H1 (cell line): ENCODE measurements around the gene GRIK1. TPM values are rescaled to one million over a fixed set of nuclear protein-coding genes. Genes with fewer than 3 reads are reported as not detected.

Source experiments
- CTCF ChIA-PET: fragments of 300-600 bp; sonication (Branson Sonifier 250); formaldehyde crosslinking; loops from one replicate; lab custom pipeline; 2021; ENCODE audit not compliant: partially characterized antibody; lab: Charles Lee
- POLR2A ChIA-PET: fragments of 300-600 bp; sonication (Branson Sonifier 250); formaldehyde crosslinking; loops from one replicate; lab custom pipeline; 2021; ENCODE audit warnings: inconsistent platforms; ENCODE audit not compliant: partially characterized antibody; lab: Charles Lee
- DNase-seq, 2 experiments: peaks; one replicate each; pipeline versions ENCODE4 v3.0.0 to v3.0.0-alpha.2; 2010 to 2022; ENCODE audit warnings: low spot score in 2 of 2, low read depth in 1 of 2, mixed read lengths in 1 of 2
- FAIRE-seq: peaks from 2 replicates; lab custom pipeline; 2011; peaks lifted over from hg19 to GRCh38; lab: Jason Lieb, UNC
- H2AFZ ChIP-seq: 2 replicates; pipeline ENCODE4 v1.8.1; 2012; ENCODE audit warnings: low read length, inconsistent platforms
- H2AK5ac ChIP-seq: 2 replicates; pipeline ENCODE4 v1.6.1; 2013; ENCODE audit warnings: low read depth, low read length
- H2BK120ac ChIP-seq: replicated peaks from 2 replicates; pipeline ENCODE3; 2013; ENCODE audit warnings: low read depth, low read length, inconsistent platforms
- H2BK12ac ChIP-seq: 2 replicates; pipeline ENCODE4 v1.6.1; 2013; ENCODE audit warnings: low read depth, low read length
- H2BK15ac ChIP-seq: 2 replicates; pipeline ENCODE4 v1.6.1; 2013; ENCODE audit warnings: low read length
- H2BK20ac ChIP-seq: 2 replicates; pipeline ENCODE4 v1.6.1; 2013; ENCODE audit warnings: low read length
- H2BK5ac ChIP-seq: 2 replicates; pipeline ENCODE4 v1.6.1; 2013; ENCODE audit warnings: low read depth, low read length
- H3K14ac ChIP-seq: 2 replicates; pipeline ENCODE4 v1.6.1; 2013; ENCODE audit warnings: inconsistent platforms; ENCODE audit not compliant: insufficient read length
- H3K18ac ChIP-seq: 2 replicates; pipeline ENCODE4 v1.6.1; 2013; ENCODE audit warnings: low read length; ENCODE audit errors: extremely low read depth
- H3K23ac ChIP-seq: 2 replicates; pipeline ENCODE4 v1.6.1; 2013; ENCODE audit warnings: inconsistent platforms; ENCODE audit not compliant: insufficient read length
- H3K23me2 ChIP-seq: 2 replicates; pipeline ENCODE4 v1.6.1; 2013; ENCODE audit warnings: low read depth, low read length
- H3K27ac ChIP-seq: 2 replicates; pipeline ENCODE4 v1.6.1; 2011; ENCODE audit warnings: low read depth, low read length, inconsistent platforms
- H3K27me3 ChIP-seq, 4 experiments: replicated peaks in 1 of 4; 1 replicate in 1 of 4; 2 replicates in 3 of 4; pipeline versions ENCODE4 v1.6.1 to v1.8.1; 2011 to 2013; ENCODE audit warnings: low read length in 3 of 4, mild to moderate bottlenecking in 3 of 4, inconsistent platforms in 2 of 4, mixed read lengths in 2 of 4, moderate library complexity in 1 of 4; ENCODE audit not compliant: control insufficient read depth in 3 of 4, insufficient read depth in 3 of 4; ENCODE audit errors: extremely low read depth in 1 of 4
- H3K36me3 ChIP-seq, 4 experiments: 2 replicates each; pipeline versions ENCODE4 v1.6.1 to v1.8.1; 2011 to 2013; ENCODE audit warnings: mild to moderate bottlenecking in 4 of 4, low read length in 3 of 4, moderate library complexity in 2 of 4, control low read depth in 1 of 4, inconsistent platforms in 1 of 4; ENCODE audit not compliant: insufficient read depth in 4 of 4, control insufficient read depth in 2 of 4
- H3K4ac ChIP-seq: replicated peaks from 2 replicates; pipeline ENCODE3; 2013; ENCODE audit warnings: low read length, low read depth, mixed read lengths, inconsistent platforms; ENCODE audit not compliant: insufficient read length
- H3K4me1 ChIP-seq, 4 experiments: replicated peaks in 1 of 4; 1 replicate in 1 of 4; 2 replicates in 3 of 4; pipeline versions ENCODE4 v1.6.1 to v1.8.1; 2011 to 2013; ENCODE audit warnings: low read length in 3 of 4, inconsistent platforms in 2 of 4, mixed read lengths in 1 of 4; ENCODE audit not compliant: insufficient read depth in 4 of 4, control insufficient read depth in 3 of 4
- H3K4me2 ChIP-seq, 2 experiments: 2 replicates each; pipeline versions ENCODE4 v1.6.1 to v1.8.1; 2011 to 2013; ENCODE audit warnings: low read depth in 2 of 2, low read length in 2 of 2, control low read depth in 1 of 2, inconsistent platforms in 1 of 2, mild to moderate bottlenecking in 1 of 2; ENCODE audit not compliant: insufficient read depth in 1 of 2
- H3K4me3 ChIP-seq, 4 experiments: fragments of 200-600, 300-600 bp in 1 of 4; sonication (generic), shearing (Covaris generic), sonication (Bioruptor Twin) in 1 of 4; 2 replicates each; pipeline versions ENCODE4 v1.5.1 to v1.8.1; 2011 to 2016; ENCODE audit warnings: low read length in 4 of 4, low read depth in 3 of 4, control low read depth in 2 of 4, inconsistent platforms in 2 of 4, mild to moderate bottlenecking in 2 of 4, mixed read lengths in 1 of 4, moderate library complexity in 1 of 4; ENCODE audit not compliant: insufficient read depth in 2 of 4; ENCODE audit errors: extremely low read depth in 1 of 4
- H3K56ac ChIP-seq: replicated peaks from 2 replicates; pipeline ENCODE3; 2013; ENCODE audit warnings: low read depth, mild to moderate bottlenecking, mixed read lengths, low read length, inconsistent platforms; ENCODE audit not compliant: insufficient read length
- H3K79me1 ChIP-seq: 2 replicates; pipeline ENCODE4 v1.6.1; 2013; ENCODE audit warnings: low read depth, low read length, control low read depth
- H3K79me2 ChIP-seq, 2 experiments: 2 replicates each; pipeline versions ENCODE4 v1.6.1 to v1.8.1; 2012 to 2013; ENCODE audit warnings: low read length in 2 of 2, mild to moderate bottlenecking in 2 of 2, inconsistent platforms in 1 of 2; ENCODE audit not compliant: insufficient read depth in 2 of 2, control insufficient read depth in 1 of 2
- H3K9ac ChIP-seq, 4 experiments: replicated peaks in 1 of 4; 1 replicate in 1 of 4; 2 replicates in 3 of 4; pipeline versions ENCODE4 v1.6.1 to v1.8.1; 2011 to 2013; ENCODE audit warnings: low read depth in 3 of 4, low read length in 3 of 4, control low read depth in 2 of 4, mild to moderate bottlenecking in 2 of 4, moderate library complexity in 2 of 4, inconsistent platforms in 1 of 4; ENCODE audit errors: extremely low read depth in 1 of 4
- H3K9me3 ChIP-seq, 2 experiments: 2 replicates each; pipeline versions ENCODE4 v1.6.1 to v1.8.1; 2012 to 2013; ENCODE audit warnings: mild to moderate bottlenecking in 2 of 2, moderate library complexity in 2 of 2, control low read depth in 1 of 2, inconsistent platforms in 1 of 2, low read depth in 1 of 2, low read length in 1 of 2, mixed read lengths in 1 of 2; ENCODE audit not compliant: insufficient read depth in 2 of 2
- H4K20me1 ChIP-seq, 2 experiments: replicated peaks in 1 of 2; 2 replicates each; pipeline versions ENCODE3 to v1.8.1; 2011 to 2013; ENCODE audit warnings: inconsistent platforms in 2 of 2, low read length in 2 of 2, mild to moderate bottlenecking in 1 of 2; ENCODE audit not compliant: insufficient read depth in 2 of 2, control insufficient read depth in 1 of 2
- H4K5ac ChIP-seq: 2 replicates; pipeline ENCODE4 v1.6.1; 2013; ENCODE audit warnings: low read length, low read depth, mixed read lengths, inconsistent platforms; ENCODE audit not compliant: insufficient read length
- H4K8ac ChIP-seq: 2 replicates; pipeline ENCODE4 v1.8.0; 2013; ENCODE audit warnings: mild to moderate bottlenecking, moderate library complexity, low read length, inconsistent platforms; ENCODE audit not compliant: insufficient read depth; ENCODE audit errors: extremely low read depth
- H4K91ac ChIP-seq: replicated peaks from 2 replicates; pipeline ENCODE3; 2013; ENCODE audit warnings: low read length, mixed read lengths, inconsistent platforms; ENCODE audit not compliant: insufficient read length
- BRCA1 ChIP-seq: IDR thresholded peaks from 2 replicates; pipeline ENCODE4 v1.6.1; 2012; ENCODE audit warnings: low read depth, low read length, improper control_type of control experiment
- CHD1 ChIP-seq: IDR thresholded peaks from 2 replicates; pipeline ENCODE4 v1.6.1; 2012; ENCODE audit warnings: low read depth, low read length, improper control_type of control experiment
- EP300 ChIP-seq, 2 experiments: IDR thresholded peaks; 1 replicate in 1 of 2; 2 replicates in 1 of 2; pipeline ENCODE4 v1.6.1; 2011 to 2012; ENCODE audit warnings: low read depth in 2 of 2, low read length in 2 of 2, mild to moderate bottlenecking in 2 of 2, borderline replicate concordance in 1 of 2, inconsistent platforms in 1 of 2, moderate library complexity in 1 of 2
- EZH2 ChIP-seq: fragments of 200-600 bp; sonication (generic); IDR thresholded peaks from 2 replicates; pipeline ENCODE4 v1.7.1; 2012; ENCODE audit warnings: low read depth, mild to moderate bottlenecking, moderate library complexity, low read length, inconsistent platforms; ENCODE audit not compliant: severe bottlenecking
- KDM1A ChIP-seq: fragments of 200-600, 300-600 bp; sonication (generic); IDR thresholded peaks from 2 replicates; pipeline ENCODE4 v1.7.1; 2016; ENCODE audit warnings: mild to moderate bottlenecking, low read length, borderline replicate concordance
- POLR2A ChIP-seq, 2 experiments: IDR thresholded peaks; 1 replicate in 1 of 2; 2 replicates in 1 of 2; pipeline ENCODE4 v1.6.1; 2011; ENCODE audit warnings: low read depth in 2 of 2, low read length in 2 of 2, mild to moderate bottlenecking in 2 of 2; ENCODE audit errors: control extremely low read depth in 1 of 2
- RBBP5 ChIP-seq: IDR thresholded peaks from 2 replicates; pipeline ENCODE4 v1.7.1; 2012; ENCODE audit warnings: low read depth, mild to moderate bottlenecking, inconsistent platforms, low read length, moderate library complexity, borderline replicate concordance
- RXRA ChIP-seq: IDR thresholded peaks from 2 replicates; pipeline ENCODE4 v1.6.1; 2011; ENCODE audit warnings: low read depth, mild to moderate bottlenecking, low read length, moderate library complexity; ENCODE audit not compliant: insufficient read depth
- SAP30 ChIP-seq: fragments of 300-600 bp; sonication (generic); IDR thresholded peaks from 2 replicates; pipeline ENCODE4 v1.7.1; 2012; ENCODE audit warnings: low read length, moderate library complexity, mild to moderate bottlenecking, inconsistent platforms; ENCODE audit not compliant: insufficient read depth, insufficient replicate concordance
- SP2 ChIP-seq: IDR thresholded peaks from 2 replicates; pipeline ENCODE4 v1.6.1; 2012; ENCODE audit warnings: mild to moderate bottlenecking, low read length, inconsistent platforms
- SP4 ChIP-seq: IDR thresholded peaks from 2 replicates; pipeline ENCODE4 v1.6.1; 2012; ENCODE audit warnings: low read length, inconsistent platforms
- WGBS, 2 experiments: shearing (Covaris generic) in 1 of 2; methylation state at CpG; one replicate each; pipeline versions ENCODE4 v1.1.6 to v1.1.7; 2013 to 2015; ENCODE audit warnings: low lambda C conversion rate in 2 of 2, mixed read lengths in 2 of 2, inconsistent platforms in 1 of 2, low coverage in 1 of 2, missing lambda C conversion rate in 1 of 2; ENCODE audit not compliant: insufficient replicate concordance in 2 of 2, insufficient coverage in 1 of 2, insufficient read length in 1 of 2; ENCODE audit errors: extremely low coverage in 1 of 2, missing lambda C conversion rate in 1 of 2; 5-methylcytosine and 5-hydroxymethylcytosine counted together
- polyA plus RNA-seq, 7 experiments: library from polyadenylated mRNA; depleted of rRNA in 3 of 7; stranded (reverse) in 5 of 7; unstranded in 2 of 7; fragments of >200 nt in 5 of 7; fragments of 200-250 nt in 2 of 7; gene quantifications; 1 replicate in 5 of 7; 2 replicates in 1 of 7; 4 replicates in 1 of 7; pipeline versions ENCODE4 v1.2.1 to v1.2.3, GENCODE V29; 2011 to 2013; ENCODE audit warnings: missing spikeins in 2 of 7, mixed read lengths in 2 of 7
- total RNA-seq: library from RNA; stranded (reverse); fragmentation: NEBNext Ultra II Directional; extraction: Animal tissue kit (Norgen Biotek cat#: 25700); gene quantifications from 2 replicates; pipeline ENCODE4 v1.2.1, GENCODE V29; 2021
- TF ChIP-seq, protein P1 (sequence below): IDR thresholded peaks from 2 replicates; pipeline ENCODE4 v1.6.1; 2012; ENCODE audit warnings: low read length, inconsistent platforms

The GRIK1 gene
- total and polyA plus RNA-seq, 2 of the 8 experiments (the other 6 are each of a cell fraction or from before 2014, with no cell fraction given), result 0.11 to 0.32 TPM

- H2BK20ac ChIP-seq, result no peak overlapping the region
- H2BK120ac ChIP-seq, result no peak overlapping the region
- H3K4ac ChIP-seq, result no peak overlapping the region
- no peaks in the 10 kb centered on the region for H3K79me1 ChIP-seq
- no peaks in the 10 kb centered on the region for H3K9me3 ChIP-seq
- no peak overlapping the region for H3K4me3 ChIP-seq
- no peak overlapping the region for H3K23ac ChIP-seq
- H2AK5ac ChIP-seq, result no peak overlapping the region
- FAIRE-seq, result no peak
- WGBS, 2 experiments, result 91% methylated on average over 1 of the region's 1 CpG; no CpG with 5 or more reads in 1 of the 2 experiments
- H4K20me1 ChIP-seq, result no peaks in the 10 kb centered on the region
- no peak overlapping the region for H2AFZ ChIP-seq
- no peak overlapping the region for H3K9ac ChIP-seq
- no peak overlapping the region for H3K14ac ChIP-seq
- H4K5ac ChIP-seq, result no peak overlapping the region
- no peaks in the 10 kb centered on the region for H3K79me2 ChIP-seq
- no peaks in the 10 kb centered on the region for H3K36me3 ChIP-seq
- H3K56ac ChIP-seq, result no peak overlapping the region
- no peak overlapping the region for H4K8ac ChIP-seq
- no peak overlapping the region for H2BK5ac ChIP-seq
- H3K27ac ChIP-seq, result no peak overlapping the region
- H3K23me2 ChIP-seq, result no peaks in the 10 kb centered on the region
- CTCF ChIA-PET, result no interaction called here
- H3K4me1 ChIP-seq, result no peaks in the 10 kb centered on the region
- no peak overlapping the region for H4K91ac ChIP-seq
- TF ChIP-seq SAP30 (no peak), EZH2 (no peak), CHD1 (no peak), KDM1A (no peak), SP4 (no peak), BRCA1 (no peak), SP2 (no peak), RXRA (no peak), RBBP5 (no peak), POLR2A (IDR thresholded peaks at IDR 0.05; ENCODE audit: control extremely low read depth in 1 of 2, low read depth in 2 of 2, low read length in 2 of 2) (no peak), EP300 (IDR thresholded peaks at IDR 0.05; ENCODE audit: borderline replicate concordance in 1 of 2, low read depth in 2 of 2, low read length in 2 of 2) (no peak)
- TF ChIP-seq, protein P1, sequence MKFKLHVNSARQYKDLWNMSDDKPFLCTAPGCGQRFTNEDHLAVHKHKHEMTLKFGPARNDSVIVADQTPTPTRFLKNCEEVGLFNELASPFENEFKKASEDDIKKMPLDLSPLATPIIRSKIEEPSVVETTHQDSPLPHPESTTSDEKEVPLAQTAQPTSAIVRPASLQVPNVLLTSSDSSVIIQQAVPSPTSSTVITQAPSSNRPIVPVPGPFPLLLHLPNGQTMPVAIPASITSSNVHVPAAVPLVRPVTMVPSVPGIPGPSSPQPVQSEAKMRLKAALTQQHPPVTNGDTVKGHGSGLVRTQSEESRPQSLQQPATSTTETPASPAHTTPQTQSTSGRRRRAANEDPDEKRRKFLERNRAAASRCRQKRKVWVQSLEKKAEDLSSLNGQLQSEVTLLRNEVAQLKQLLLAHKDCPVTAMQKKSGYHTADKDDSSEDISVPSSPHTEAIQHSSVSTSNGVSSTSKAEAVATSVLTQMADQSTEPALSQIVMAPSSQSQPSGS, result no peak
- H2BK12ac ChIP-seq, result no peak overlapping the region
- POLR2A ChIA-PET, result no interaction called here
- H3K27me3 ChIP-seq, result no peaks in the 10 kb centered on the region
- no peak overlapping the region for H3K4me2 ChIP-seq
- DNase-seq, result no peak
- H3K18ac ChIP-seq, result no peak overlapping the region
- H2BK15ac ChIP-seq, result no peak overlapping the region
Observed at GRCh38 chr21:29738730-29739129, 201.1 kb downstream of the GRIK1 start.
